Measurements from ENCODE around the gene C1orf53. TPM values are rescaled to one million over a fixed set of nuclear protein-coding genes. Genes with fewer than 3 reads are reported as not detected.

The C1orf53 gene
- total RNA-seq, 2 experiments from 2014 or later = not detected

DNA sequence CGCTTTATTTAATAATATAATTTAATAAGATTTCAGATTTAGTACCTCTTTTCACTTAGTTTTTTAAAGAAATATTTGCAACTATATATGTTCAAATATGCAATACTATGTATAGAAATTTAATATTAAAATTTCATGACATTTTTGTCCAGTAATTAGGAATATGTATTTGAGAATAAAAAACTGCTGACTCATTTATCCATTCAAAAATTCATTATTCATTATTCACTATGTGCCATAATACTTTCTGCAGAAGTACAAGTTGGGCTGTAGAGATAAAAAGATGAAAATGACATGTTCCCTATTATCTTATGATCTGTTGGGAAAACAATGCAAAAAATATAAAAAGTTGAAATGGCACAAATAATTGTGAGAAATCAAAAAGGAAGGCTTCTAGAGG lies 3.4 kb upstream of the C1orf53 start:
- ChIA-PET CTCF (no interaction called here), POLR2A (interaction anchor here (0.7 kb wide), 1 partner anchor 804 kb away, joined by 3 read pairs; no protein-coding TSS in a partner anchor)
- peaks cover 9 to 32% of the 10 kb centered on the region in 2 experiments for H3K27me3 ChIP-seq (ENCODE audit: control insufficient read depth in 1 of 2, insufficient read depth in 2 of 2, low read length in 2 of 2)
- no peak overlapping the region for H3K27ac Mint-ChIP-seq
- peaks cover 11% of the 10 kb centered on the region for H3K4me1 ChIP-seq (ENCODE audit: insufficient read depth, low read length)
- peaks cover 54% of the 10 kb centered on the region for H3K27me3 Mint-ChIP-seq
- peaks cover 4% of the 10 kb centered on the region for H3K36me3 Mint-ChIP-seq (ENCODE audit: low read depth)
- no peak overlapping the region for H3K4me3 Mint-ChIP-seq
- TF ChIP-seq, protein P1, sequence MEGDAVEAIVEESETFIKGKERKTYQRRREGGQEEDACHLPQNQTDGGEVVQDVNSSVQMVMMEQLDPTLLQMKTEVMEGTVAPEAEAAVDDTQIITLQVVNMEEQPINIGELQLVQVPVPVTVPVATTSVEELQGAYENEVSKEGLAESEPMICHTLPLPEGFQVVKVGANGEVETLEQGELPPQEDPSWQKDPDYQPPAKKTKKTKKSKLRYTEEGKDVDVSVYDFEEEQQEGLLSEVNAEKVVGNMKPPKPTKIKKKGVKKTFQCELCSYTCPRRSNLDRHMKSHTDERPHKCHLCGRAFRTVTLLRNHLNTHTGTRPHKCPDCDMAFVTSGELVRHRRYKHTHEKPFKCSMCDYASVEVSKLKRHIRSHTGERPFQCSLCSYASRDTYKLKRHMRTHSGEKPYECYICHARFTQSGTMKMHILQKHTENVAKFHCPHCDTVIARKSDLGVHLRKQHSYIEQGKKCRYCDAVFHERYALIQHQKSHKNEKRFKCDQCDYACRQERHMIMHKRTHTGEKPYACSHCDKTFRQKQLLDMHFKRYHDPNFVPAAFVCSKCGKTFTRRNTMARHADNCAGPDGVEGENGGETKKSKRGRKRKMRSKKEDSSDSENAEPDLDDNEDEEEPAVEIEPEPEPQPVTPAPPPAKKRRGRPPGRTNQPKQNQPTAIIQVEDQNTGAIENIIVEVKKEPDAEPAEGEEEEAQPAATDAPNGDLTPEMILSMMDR (IDR thresholded peaks at IDR 0.05) = no peak
- no peaks in the 10 kb centered on the region for H3K9me3 Mint-ChIP-seq
- H3K4me1 Mint-ChIP-seq (ENCODE audit: low read depth) = peaks cover 14% of the 10 kb centered on the region
- no peak overlapping the region for H3K27ac ChIP-seq (ENCODE audit: low read depth in 1 of 2, low read length in 2 of 2)
- no peak for ATAC-seq (ENCODE audit: poor library complexity)
- intact Hi-C loops (cut with DNase I, micrococcal nuclease) = no loop called here
- DNase-seq = no peak
- H3K9me3 ChIP-seq (ENCODE audit: control insufficient read depth in 1 of 2, insufficient read depth in 1 of 2, low read length in 2 of 2) = no peaks in the 10 kb centered on the region
- H3K4me3 ChIP-seq (ENCODE audit: low read length) = no peak overlapping the region
- H3K36me3 ChIP-seq (ENCODE audit: insufficient read depth, low read length) = no peaks in the 10 kb centered on the region

DNA sequence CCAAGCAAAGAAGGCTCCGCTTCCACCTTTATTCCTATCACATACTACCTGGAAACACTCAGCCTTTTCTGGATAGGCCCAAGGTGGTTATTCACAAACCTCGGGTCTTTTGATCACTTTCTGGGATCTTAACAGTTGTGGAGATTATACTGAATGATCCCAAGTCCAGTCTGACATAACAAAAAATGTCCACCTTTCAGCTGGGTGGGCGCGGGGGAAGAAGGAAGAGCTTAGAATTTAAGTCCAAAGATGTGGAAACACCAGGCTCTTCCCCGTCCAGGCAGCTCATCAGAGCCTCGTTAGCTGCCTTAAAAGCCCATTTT lies 338 bp upstream of the C1orf53 start:
- Histone ChIP-seq H3K27ac (ENCODE audit: low read depth in 1 of 2, low read length in 2 of 2) (peak overlapping the region in 1 of 2 donors; percentile 30), H3K27me3 (ENCODE audit: control insufficient read depth in 1 of 2, insufficient read depth in 2 of 2, low read length in 2 of 2) (peaks cover 14 to 48% of the 10 kb centered on the region in 2 experiments), H3K36me3 (ENCODE audit: insufficient read depth, low read length) (no peaks in the 10 kb centered on the region), H3K9me3 (ENCODE audit: control insufficient read depth in 1 of 2, insufficient read depth in 1 of 2, low read length in 2 of 2) (no peaks in the 10 kb centered on the region), H3K4me1 (ENCODE audit: insufficient read depth, low read length) (peaks cover 11% of the 10 kb centered on the region), H3K4me3 (ENCODE audit: low read length) (peak overlapping the region; percentile 59)
- ATAC-seq (ENCODE audit: poor library complexity) (no peak), DNase-seq (no peak)
- ChIA-PET POLR2A (interaction anchor here (0.5 to 4.8 kb wide), 3 partner anchors 13 to 754 kb away, joined by 4 to 39 read pairs (median 15); partner anchors contain the start of genes DENND1B and LHX9), CTCF (interaction anchor here (0.8 to 1.4 kb wide), 2 partner anchors 13 to 621 kb away, joined by 4 to 5 read pairs; no protein-coding TSS in a partner anchor)
- Mint-ChIP-seq H3K9me3 (no peaks in the 10 kb centered on the region), H3K27me3 (peaks cover 54% of the 10 kb centered on the region), H3K4me1 (ENCODE audit: low read depth) (peaks cover 14% of the 10 kb centered on the region), H3K36me3 (ENCODE audit: low read depth) (peaks cover 4% of the 10 kb centered on the region), H3K27ac (peak overlapping the region; percentile 52), H3K4me3 (peak overlapping the region; percentile 81)
- TF ChIP-seq, protein P1 (IDR thresholded peaks at IDR 0.05) = no peak
- intact Hi-C loops (cut with DNase I, micrococcal nuclease) = loop anchor here (2.0 to 10.0 kb wide), 3 partner anchors 15 to 757 kb away; partner anchors contain the start of genes ASPM (in 1 of the 2), LHX9 (in 1 of the 2) and NEK7 (in 1 of the 2)

DNA sequence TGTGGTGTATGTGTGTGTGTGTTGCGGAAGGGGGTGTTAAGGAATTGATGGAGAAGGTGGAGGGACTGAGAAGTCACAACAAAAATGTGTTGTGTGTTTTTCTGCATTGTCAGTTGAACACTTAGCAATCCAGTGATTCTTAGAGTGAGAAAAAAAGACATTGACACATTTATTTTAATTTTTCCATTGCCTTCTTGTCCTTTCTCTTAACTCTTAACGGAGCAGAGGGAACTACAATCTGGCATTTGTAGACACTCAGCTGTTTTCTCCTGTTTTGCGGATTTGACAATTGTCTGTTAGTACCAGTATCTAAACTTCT lies 725 bp downstream of the C1orf53 start:
- CTCF ChIA-PET = interaction anchor here (1.4 kb wide), 1 partner anchor 12 kb away, joined by 5 read pairs; no protein-coding TSS in a partner anchor
- no peaks in the 10 kb centered on the region for H3K9me3 Mint-ChIP-seq
- peak overlapping the region; percentile 97 for H3K4me3 Mint-ChIP-seq

More for the DNA sequence above, 725 bp downstream of the C1orf53 start:
- POLR2A ChIA-PET = interaction anchor here (0.5 to 4.8 kb wide), 5 partner anchors 8 to 255 kb away, joined by 3 to 39 read pairs (median 3); partner anchors contain the start of genes DENND1B and LHX9
- Mint-ChIP-seq H3K27ac (peak overlapping the region; percentile 79), H3K4me1 (ENCODE audit: low read depth) (peaks cover 16% of the 10 kb centered on the region), H3K27me3 (peaks cover 54% of the 10 kb centered on the region), H3K36me3 (ENCODE audit: low read depth) (peaks cover 4% of the 10 kb centered on the region)
- Histone ChIP-seq H3K27ac (ENCODE audit: low read depth in 1 of 2, low read length in 2 of 2) (no peak overlapping the region), H3K4me3 (ENCODE audit: low read length) (peak overlapping the region; percentile 59), H3K4me1 (ENCODE audit: insufficient read depth, low read length) (peaks cover 11% of the 10 kb centered on the region), H3K36me3 (ENCODE audit: insufficient read depth, low read length) (no peaks in the 10 kb centered on the region), H3K9me3 (ENCODE audit: control insufficient read depth in 1 of 2, insufficient read depth in 1 of 2, low read length in 2 of 2) (no peaks in the 10 kb centered on the region), H3K27me3 (ENCODE audit: control insufficient read depth in 1 of 2, insufficient read depth in 2 of 2, low read length in 2 of 2) (peaks cover 23 to 51% of the 10 kb centered on the region in 2 experiments)
- ATAC-seq (ENCODE audit: poor library complexity) (peak; percentile 2), DNase-seq (no peak)
- TF ChIP-seq, protein P1 (IDR thresholded peaks at IDR 0.05) = no peak
- intact Hi-C loops (cut with DNase I, micrococcal nuclease) = loop anchor here (2.0 to 10.0 kb wide), 3 partner anchors 14 to 758 kb away; partner anchors contain the start of genes ASPM (in 1 of the 2), LHX9 (in 1 of the 2) and NEK7 (in 1 of the 2)

All from CD4-positive, alpha-beta T cell (primary cell).